ENCODE data around the gene DEFB123.
A peak's percentile ranks its signal among the peaks of the same experiment; 100 is the strongest.
"Not testable (repeated sequence)": the region's sequence is repeated elsewhere in the genome, so short reads cannot be mapped to it uniquely, and the experiment has no call there.

DEFB123 gene

GRCh38 chr20:31449511-31450414 lies 9.3 kb downstream of the DEFB123 start:
- H3K4me3 Mint-ChIP-seq = no peak overlapping the region
- no peak overlapping the region for H3K27ac Mint-ChIP-seq
- H3K4me1 Mint-ChIP-seq (ENCODE audit: low read depth) = no peaks in the 10 kb centered on the region
- peaks cover 6% of the 10 kb centered on the region for H3K27me3 Mint-ChIP-seq
- H3K36me3 Mint-ChIP-seq = peaks cover 2% of the 10 kb centered on the region
- H3K9me3 Mint-ChIP-seq (ENCODE audit: low read depth) = no peaks in the 10 kb centered on the region

DNA sequence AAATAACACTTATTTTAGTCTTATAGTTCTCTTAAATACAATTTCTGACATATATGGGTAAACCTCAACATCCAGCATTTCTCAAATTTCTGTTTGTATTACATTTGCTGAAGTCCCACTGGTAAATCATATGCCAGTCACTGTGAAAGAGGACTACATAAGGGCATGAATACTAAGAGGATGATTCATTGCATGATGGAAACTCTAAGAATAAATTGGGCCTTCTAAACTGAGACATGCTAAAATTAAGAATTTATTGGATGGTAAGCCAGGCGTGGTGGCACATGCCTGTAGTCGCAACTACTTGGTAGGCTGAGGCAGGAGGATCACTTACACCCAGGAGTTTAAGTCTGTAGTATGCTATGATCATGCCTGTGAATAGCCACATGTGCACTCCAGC lies 12.1 kb downstream of the DEFB123 start:
- peaks cover 6% of the 10 kb centered on the region for H3K27me3 Mint-ChIP-seq
- H3K36me3 Mint-ChIP-seq = peaks cover 2% of the 10 kb centered on the region
- no peak overlapping the region for H3K27ac Mint-ChIP-seq
- no peaks in the 10 kb centered on the region for H3K9me3 Mint-ChIP-seq (ENCODE audit: low read depth)
- no peaks in the 10 kb centered on the region for H3K4me1 Mint-ChIP-seq (ENCODE audit: low read depth)
- no peak overlapping the region for H3K4me3 Mint-ChIP-seq

- H3K9me3 Mint-ChIP-seq (ENCODE audit: low read depth) = no peaks in the 10 kb centered on the region
These were observed 13.9 kb downstream of the DEFB123 start for GRCh38 chr20:31454361-31454760.

GRCh38 chr20:31470946-31471345 lies 30.5 kb downstream of the DEFB123 start:
- H3K36me3 Mint-ChIP-seq; H3K9me3 Mint-ChIP-seq (ENCODE audit: low read depth); H3K27me3 Mint-ChIP-seq; H3K27ac Mint-ChIP-seq; H3K4me3 Mint-ChIP-seq: not testable (repeated sequence)
- H3K4me1 Mint-ChIP-seq (ENCODE audit: low read depth) = peaks cover 17% of the 10 kb centered on the region

More at GRCh38 chr20:31454361-31454760, 13.9 kb downstream of the DEFB123 start:
- peaks cover 8% of the 10 kb centered on the region for H3K27me3 Mint-ChIP-seq
- H3K27ac Mint-ChIP-seq = no peak overlapping the region
- no peaks in the 10 kb centered on the region for H3K4me1 Mint-ChIP-seq (ENCODE audit: low read depth)
- peaks cover 2% of the 10 kb centered on the region for H3K36me3 Mint-ChIP-seq
- no peak overlapping the region for H3K4me3 Mint-ChIP-seq

- Mint-ChIP-seq H3K9me3 (ENCODE audit: low read depth) (peaks cover 4% of the 10 kb centered on the region), H3K4me1 (ENCODE audit: low read depth) (peaks cover 19% of the 10 kb centered on the region), H3K27ac (no peak overlapping the region), H3K27me3 (peaks cover 20% of the 10 kb centered on the region), H3K4me3 (no peak overlapping the region), H3K36me3 (no peaks in the 10 kb centered on the region)
These were observed 32.2 kb downstream of the DEFB123 start for GRCh38 chr20:31472395-31473330.

DNA sequence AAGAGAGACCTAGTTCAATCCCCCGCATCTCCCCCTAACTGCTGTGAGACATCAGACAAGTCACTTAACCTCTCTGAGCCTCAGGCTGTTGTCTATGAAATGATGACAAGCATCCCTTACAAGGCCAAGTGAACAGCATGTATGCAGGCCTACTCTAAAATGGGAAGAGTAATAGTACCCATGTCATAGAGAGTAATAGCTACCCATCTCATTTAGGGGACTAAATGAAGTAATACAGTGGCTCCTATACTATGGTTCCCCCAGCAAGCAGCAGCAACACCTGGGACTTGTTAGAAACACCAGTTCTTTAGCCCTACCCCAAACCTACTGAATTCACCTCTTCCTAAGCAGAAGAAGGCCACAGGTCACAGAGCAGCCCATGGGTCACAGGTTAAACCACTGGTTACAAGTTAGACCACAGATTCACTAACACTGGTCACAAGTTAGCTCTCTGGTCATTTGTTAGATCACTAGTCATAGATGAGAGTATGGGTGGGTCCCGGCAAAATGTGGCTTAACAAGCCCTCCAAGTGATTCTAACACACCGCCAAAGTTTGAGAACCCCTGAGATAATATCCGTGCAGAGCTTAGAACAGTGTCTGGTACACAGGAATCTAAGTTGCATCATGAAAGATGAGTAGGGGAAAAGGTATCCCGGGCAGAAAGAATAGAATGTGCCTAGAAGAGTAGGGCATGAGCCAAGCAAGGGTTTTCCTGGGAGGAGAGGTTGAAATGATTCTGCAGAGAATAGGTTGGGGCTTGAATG lies 33.1 kb downstream of the DEFB123 start:
- H3K27ac Mint-ChIP-seq = no peak overlapping the region

GRCh38 chr20:31474097-31474436 lies 33.6 kb downstream of the DEFB123 start:
- peaks cover 19% of the 10 kb centered on the region for H3K4me1 Mint-ChIP-seq (ENCODE audit: low read depth)
- H3K36me3 Mint-ChIP-seq = no peaks in the 10 kb centered on the region
- H3K4me3 Mint-ChIP-seq = peak overlapping the region; percentile 37
- no peak overlapping the region for H3K27ac Mint-ChIP-seq
- peaks cover 22% of the 10 kb centered on the region for H3K27me3 Mint-ChIP-seq
- peaks cover 4% of the 10 kb centered on the region for H3K9me3 Mint-ChIP-seq (ENCODE audit: low read depth)

More for the DNA sequence above, 33.1 kb downstream of the DEFB123 start:
- peak overlapping the region; percentile 37 for H3K4me3 Mint-ChIP-seq
- H3K27me3 Mint-ChIP-seq = peaks cover 21% of the 10 kb centered on the region
- H3K36me3 Mint-ChIP-seq = no peaks in the 10 kb centered on the region
- H3K4me1 Mint-ChIP-seq (ENCODE audit: low read depth) = peaks cover 19% of the 10 kb centered on the region
- H3K9me3 Mint-ChIP-seq (ENCODE audit: low read depth) = peaks cover 4% of the 10 kb centered on the region

- Mint-ChIP-seq H3K27ac (no peak within 1 kb of the TSS), H3K9me3 (ENCODE audit: low read depth) (peaks cover 4% of the 10 kb centered on the region), H3K4me3 (peak within 1 kb of the TSS; percentile 55), H3K4me1 (ENCODE audit: low read depth) (peaks cover 19% of the 10 kb centered on the region), H3K27me3 (peaks cover 24% of the 10 kb centered on the region), H3K36me3 (no peaks in the 10 kb centered on the region)
These were observed 34.5 kb downstream of the DEFB123 start, which contains the start of the genes DEFB124 and REM1 for GRCh38 chr20:31474758-31475427. DEFB124 (minus strand) TSS chr20:31475127; CDS start chr20:31473013, 2,114 bp downstream. REM1 (plus strand) TSS chr20:31475288; CDS start chr20:31476446, 1,158 bp downstream.

GRCh38 chr20:31475472-31476293 lies 35.3 kb downstream of the DEFB123 start:
- Mint-ChIP-seq H3K27me3 (peaks cover 24% of the 10 kb centered on the region), H3K4me3 (no peak overlapping the region)

DNA sequence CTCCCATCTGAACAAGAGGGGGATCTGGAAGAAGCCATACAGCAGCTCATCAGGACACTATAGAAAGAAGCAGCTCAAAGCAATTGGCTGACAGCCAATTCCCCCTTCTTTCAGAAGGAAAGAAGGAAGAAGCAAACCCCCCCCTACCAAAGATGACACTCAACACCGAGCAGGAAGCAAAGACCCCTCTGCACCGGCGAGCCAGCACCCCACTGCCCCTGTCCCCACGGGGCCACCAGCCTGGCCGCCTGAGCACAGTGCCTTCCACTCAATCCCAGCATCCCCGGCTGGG lies 35.8 kb downstream of the DEFB123 start:
- Mint-ChIP-seq H3K4me1 (ENCODE audit: low read depth) (peaks cover 19% of the 10 kb centered on the region), H3K27me3 (peaks cover 25% of the 10 kb centered on the region), H3K36me3 (no peaks in the 10 kb centered on the region), H3K9me3 (ENCODE audit: low read depth) (peaks cover 4% of the 10 kb centered on the region), H3K4me3 (no peak overlapping the region), H3K27ac (no peak overlapping the region)

More at GRCh38 chr20:31475472-31476293, 35.3 kb downstream of the DEFB123 start:
- Mint-ChIP-seq H3K27ac (no peak overlapping the region), H3K4me1 (ENCODE audit: low read depth) (peaks cover 19% of the 10 kb centered on the region), H3K9me3 (ENCODE audit: low read depth) (peaks cover 4% of the 10 kb centered on the region), H3K36me3 (no peaks in the 10 kb centered on the region)

GRCh38 chr20:31476643-31477215 lies 36.3 kb downstream of the DEFB123 start:
- peaks cover 19% of the 10 kb centered on the region for H3K4me1 Mint-ChIP-seq (ENCODE audit: low read depth)
- H3K36me3 Mint-ChIP-seq = no peaks in the 10 kb centered on the region
- peaks cover 4% of the 10 kb centered on the region for H3K9me3 Mint-ChIP-seq (ENCODE audit: low read depth)
- no peak overlapping the region for H3K4me3 Mint-ChIP-seq
- peaks cover 30% of the 10 kb centered on the region for H3K27me3 Mint-ChIP-seq
- no peak overlapping the region for H3K27ac Mint-ChIP-seq

- Mint-ChIP-seq H3K36me3 (no peaks in the 10 kb centered on the region), H3K27me3 (peaks cover 23% of the 10 kb centered on the region), H3K27ac (no peak overlapping the region), H3K9me3 (ENCODE audit: low read depth) (no peaks in the 10 kb centered on the region), H3K4me3 (no peak overlapping the region), H3K4me1 (ENCODE audit: low read depth) (peaks cover 6% of the 10 kb centered on the region)
These were observed 43.6 kb downstream of the DEFB123 start for GRCh38 chr20:31484001-31484400.
